ENCODE data around the gene STK39. TPM values are rescaled to one million over a fixed set of nuclear protein-coding genes. Genes with fewer than 3 reads are reported as not detected.

Gene STK39
- total RNA-seq, 2 experiments from 2014 or later: 17.7 to 41.1 TPM

DNA sequence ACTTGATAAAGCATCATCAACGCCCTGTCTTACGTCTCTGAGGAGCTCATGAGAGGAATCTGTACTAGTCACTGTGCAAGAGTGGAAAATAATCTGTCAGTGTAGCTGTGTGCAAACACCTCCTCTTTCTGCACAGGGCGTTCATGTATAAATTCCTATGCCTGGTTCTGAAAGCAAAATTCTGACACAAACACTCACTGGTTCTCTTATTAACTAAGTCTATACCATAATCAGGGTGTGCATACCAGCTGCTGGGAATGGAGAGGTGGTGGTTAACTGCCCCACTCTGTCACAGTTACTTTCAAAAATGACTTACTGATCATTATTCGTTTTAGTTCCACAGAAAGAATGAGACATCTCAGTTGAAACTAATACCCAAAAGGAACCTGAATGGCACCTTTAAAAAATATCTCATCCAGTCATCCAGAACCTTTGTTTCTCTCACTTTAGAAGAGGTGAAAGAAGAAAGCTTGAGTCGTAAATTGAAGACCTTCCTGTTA, 35.7 kb downstream of the STK39 start:
- BruUV-seq (replicated peaks): no TSS peak
- H3K79me2 ChIP-seq (ENCODE audit: insufficient read depth, low read depth, low read length): no peaks in the 10 kb centered on the region
- POLR2A ChIA-PET: interaction anchor here (1.1 kb wide), 1 partner anchor 17 kb away, joined by 4 read pairs; no protein-coding TSS in a partner anchor
- H3K4me3 ChIP-seq (ENCODE audit: low read depth, low read length, poor library complexity, severe bottlenecking): no peak overlapping the region
- no peak overlapping the region for H3K4me2 ChIP-seq (ENCODE audit: low read length)
- no peaks in the 10 kb centered on the region for H3K4me1 ChIP-seq (ENCODE audit: insufficient read depth, low read length, poor library complexity, severe bottlenecking)
- CTCF ChIA-PET (ENCODE audit: unreplicated experiment): no interaction called here
- no peak for DNase-seq (ENCODE audit: low spot score)
- no peak overlapping the region for H3K27ac ChIP-seq (ENCODE audit: low read depth, low read length, poor library complexity, severe bottlenecking)
- no peaks in the 10 kb centered on the region for H4K20me1 ChIP-seq (ENCODE audit: insufficient read depth, low read length)
- TF ChIP-seq, protein P1, sequence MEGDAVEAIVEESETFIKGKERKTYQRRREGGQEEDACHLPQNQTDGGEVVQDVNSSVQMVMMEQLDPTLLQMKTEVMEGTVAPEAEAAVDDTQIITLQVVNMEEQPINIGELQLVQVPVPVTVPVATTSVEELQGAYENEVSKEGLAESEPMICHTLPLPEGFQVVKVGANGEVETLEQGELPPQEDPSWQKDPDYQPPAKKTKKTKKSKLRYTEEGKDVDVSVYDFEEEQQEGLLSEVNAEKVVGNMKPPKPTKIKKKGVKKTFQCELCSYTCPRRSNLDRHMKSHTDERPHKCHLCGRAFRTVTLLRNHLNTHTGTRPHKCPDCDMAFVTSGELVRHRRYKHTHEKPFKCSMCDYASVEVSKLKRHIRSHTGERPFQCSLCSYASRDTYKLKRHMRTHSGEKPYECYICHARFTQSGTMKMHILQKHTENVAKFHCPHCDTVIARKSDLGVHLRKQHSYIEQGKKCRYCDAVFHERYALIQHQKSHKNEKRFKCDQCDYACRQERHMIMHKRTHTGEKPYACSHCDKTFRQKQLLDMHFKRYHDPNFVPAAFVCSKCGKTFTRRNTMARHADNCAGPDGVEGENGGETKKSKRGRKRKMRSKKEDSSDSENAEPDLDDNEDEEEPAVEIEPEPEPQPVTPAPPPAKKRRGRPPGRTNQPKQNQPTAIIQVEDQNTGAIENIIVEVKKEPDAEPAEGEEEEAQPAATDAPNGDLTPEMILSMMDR (conservative IDR thresholded peaks at IDR 0.05; ENCODE audit: low read length): no peak
- TF ChIP-seq EZH2phosphoT487 (IDR thresholded peaks at IDR 0.05; ENCODE audit: borderline replicate concordance, low read depth, low read length): no peak
- no peaks in the 10 kb centered on the region for H3K9me2 ChIP-seq (ENCODE audit: insufficient read depth, low read length)
- H3K36me3 ChIP-seq (ENCODE audit: insufficient read depth, low read length): no peaks in the 10 kb centered on the region
- intact Hi-C loops (cut with micrococcal nuclease; ENCODE audit: unreplicated experiment): no loop called here
- no peaks in the 10 kb centered on the region for H3K9me3 ChIP-seq (ENCODE audit: low read length)
- H2AFZ ChIP-seq (ENCODE audit: low read length): no peak overlapping the region

DNA sequence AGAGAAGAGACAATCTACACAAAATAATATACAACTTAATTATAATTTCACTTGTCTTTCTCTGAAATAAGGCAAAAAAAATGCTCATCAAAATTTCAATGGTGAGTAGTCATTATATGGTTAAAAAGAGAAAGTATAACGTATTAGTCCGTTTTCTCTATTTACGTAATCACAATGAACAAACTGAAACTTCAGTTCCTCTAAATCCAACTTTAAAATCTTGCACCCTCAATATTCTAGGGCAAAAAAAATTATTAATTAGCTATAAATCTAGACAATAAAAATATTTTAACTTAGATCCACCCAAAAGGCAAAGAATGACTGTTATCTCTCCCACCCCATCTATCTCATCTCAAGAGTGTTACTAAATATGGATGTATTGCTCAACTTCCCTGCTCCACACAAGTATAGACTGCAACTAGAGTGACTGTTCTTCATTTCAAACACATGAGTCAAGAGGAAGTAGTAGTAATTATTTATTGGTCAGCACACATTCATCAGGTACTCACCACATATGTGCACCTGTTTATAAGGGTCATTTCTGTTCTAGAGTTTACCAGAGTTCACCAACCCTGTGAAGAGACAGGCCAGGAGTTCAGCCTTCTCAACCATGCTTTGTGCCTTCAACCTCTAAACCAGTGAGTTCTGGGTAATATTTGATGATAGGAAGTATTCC, 36.4 kb downstream of the STK39 start:
- H3K27ac ChIP-seq (ENCODE audit: low read depth, low read length, poor library complexity, severe bottlenecking): no peak overlapping the region
- H3K36me3 ChIP-seq (ENCODE audit: insufficient read depth, low read length): no peaks in the 10 kb centered on the region
- no peaks in the 10 kb centered on the region for H3K9me2 ChIP-seq (ENCODE audit: insufficient read depth, low read length)
- ChIA-PET POLR2A (interaction anchor here (0.6 kb wide), 1 partner anchor 28 kb away, joined by 3 read pairs; no protein-coding TSS in a partner anchor), CTCF (ENCODE audit: unreplicated experiment) (no interaction called here)
- intact Hi-C loops (cut with micrococcal nuclease; ENCODE audit: unreplicated experiment): no loop called here
- no peak for TF ChIP-seq EZH2phosphoT487 (IDR thresholded peaks at IDR 0.05; ENCODE audit: borderline replicate concordance, low read depth, low read length)
- TF ChIP-seq, protein P1 (conservative IDR thresholded peaks at IDR 0.05; ENCODE audit: low read length): no peak
- H2AFZ ChIP-seq (ENCODE audit: low read length): no peak overlapping the region
- H4K20me1 ChIP-seq (ENCODE audit: insufficient read depth, low read length): no peaks in the 10 kb centered on the region
- H3K4me3 ChIP-seq (ENCODE audit: low read depth, low read length, poor library complexity, severe bottlenecking): no peak overlapping the region
- H3K4me1 ChIP-seq (ENCODE audit: insufficient read depth, low read length, poor library complexity, severe bottlenecking): no peaks in the 10 kb centered on the region
- H3K79me2 ChIP-seq (ENCODE audit: insufficient read depth, low read depth, low read length): no peaks in the 10 kb centered on the region
- H3K4me2 ChIP-seq (ENCODE audit: low read length): no peak overlapping the region
- BruUV-seq (replicated peaks): no TSS peak
- H3K9me3 ChIP-seq (ENCODE audit: low read length): no peaks in the 10 kb centered on the region
- no peak for DNase-seq (ENCODE audit: low spot score)

DNA sequence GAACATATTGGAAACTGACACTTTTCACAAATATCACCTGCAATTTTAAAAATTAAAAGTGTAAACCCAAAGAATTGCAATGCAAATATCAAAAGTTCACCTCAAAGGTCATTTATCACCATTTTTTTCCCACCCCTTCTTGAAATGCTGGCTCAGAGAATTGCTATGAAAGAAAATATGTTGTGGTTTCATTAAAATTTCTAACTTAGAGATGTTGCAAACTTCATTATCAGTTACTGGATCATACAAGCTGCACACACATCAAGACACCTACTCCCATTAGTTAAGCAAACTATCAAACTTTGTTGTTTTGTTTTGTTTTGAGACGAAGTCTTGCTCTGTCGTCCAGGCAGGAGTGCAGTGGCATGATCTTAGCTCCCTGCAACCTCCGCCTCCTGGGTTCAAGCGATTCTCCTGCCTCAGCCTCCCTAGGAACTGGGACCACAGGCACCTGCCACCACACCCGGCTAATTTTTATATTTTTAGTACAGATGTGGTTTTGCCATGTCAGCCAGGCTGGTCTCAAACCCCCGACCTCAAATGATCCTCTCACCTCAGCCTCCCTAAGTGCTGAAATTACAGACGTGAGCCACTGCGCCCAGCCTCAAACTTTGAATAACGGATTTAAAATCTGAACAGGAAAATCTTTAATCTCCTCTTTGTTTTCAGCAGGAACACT, 37.0 kb downstream of the STK39 start:
- TF ChIP-seq EZH2phosphoT487 (IDR thresholded peaks at IDR 0.05; ENCODE audit: borderline replicate concordance, low read depth, low read length): no peak
- TF ChIP-seq, protein P1 (conservative IDR thresholded peaks at IDR 0.05; ENCODE audit: low read length): no peak
- Histone ChIP-seq H3K27ac (ENCODE audit: low read depth, low read length, poor library complexity, severe bottlenecking) (no peak overlapping the region), H3K4me2 (ENCODE audit: low read length) (no peak overlapping the region), H3K9me2 (ENCODE audit: insufficient read depth, low read length) (no peaks in the 10 kb centered on the region), H3K9me3 (ENCODE audit: low read length) (no peaks in the 10 kb centered on the region), H3K4me3 (ENCODE audit: low read depth, low read length, poor library complexity, severe bottlenecking) (no peak overlapping the region), H3K36me3 (ENCODE audit: insufficient read depth, low read length) (no peaks in the 10 kb centered on the region), H3K4me1 (ENCODE audit: insufficient read depth, low read length, poor library complexity, severe bottlenecking) (no peaks in the 10 kb centered on the region), H4K20me1 (ENCODE audit: insufficient read depth, low read length) (no peaks in the 10 kb centered on the region), H2AFZ (ENCODE audit: low read length) (no peak overlapping the region), H3K79me2 (ENCODE audit: insufficient read depth, low read depth, low read length) (no peaks in the 10 kb centered on the region)
- CTCF ChIA-PET (ENCODE audit: unreplicated experiment): no interaction called here
- intact Hi-C loops (cut with micrococcal nuclease; ENCODE audit: unreplicated experiment): no loop called here
- no peak for DNase-seq (ENCODE audit: low spot score)
- POLR2A ChIA-PET: interaction anchor here (0.7 kb wide), 1 partner anchor 13 kb away, joined by 3 read pairs; no protein-coding TSS in a partner anchor
- no TSS peak for BruUV-seq (replicated peaks)
